Measurements from ENCODE around the gene HPRT1.

DNA sequence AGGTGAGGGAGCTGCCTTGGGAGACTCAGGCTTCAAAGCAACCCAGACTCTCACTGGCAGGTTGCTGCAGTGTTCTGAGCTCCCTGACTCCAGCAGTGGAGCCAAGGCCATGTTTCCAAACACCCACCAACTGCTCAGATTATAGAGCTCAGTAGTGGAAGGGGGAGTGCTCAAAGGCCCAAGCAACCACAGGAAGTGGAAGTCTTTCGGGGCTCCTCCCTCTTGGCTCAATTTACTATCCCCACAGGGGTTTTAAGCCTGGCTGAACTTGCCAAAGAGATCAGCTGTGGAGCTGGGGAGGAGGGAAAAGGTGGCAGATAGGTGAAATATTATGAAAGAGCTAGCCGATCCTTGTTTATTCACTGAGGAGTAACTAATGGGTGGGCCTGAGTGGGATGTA lies 82.5 kb downstream of the HPRT1 start:
- TF ChIP-seq, protein P1, sequence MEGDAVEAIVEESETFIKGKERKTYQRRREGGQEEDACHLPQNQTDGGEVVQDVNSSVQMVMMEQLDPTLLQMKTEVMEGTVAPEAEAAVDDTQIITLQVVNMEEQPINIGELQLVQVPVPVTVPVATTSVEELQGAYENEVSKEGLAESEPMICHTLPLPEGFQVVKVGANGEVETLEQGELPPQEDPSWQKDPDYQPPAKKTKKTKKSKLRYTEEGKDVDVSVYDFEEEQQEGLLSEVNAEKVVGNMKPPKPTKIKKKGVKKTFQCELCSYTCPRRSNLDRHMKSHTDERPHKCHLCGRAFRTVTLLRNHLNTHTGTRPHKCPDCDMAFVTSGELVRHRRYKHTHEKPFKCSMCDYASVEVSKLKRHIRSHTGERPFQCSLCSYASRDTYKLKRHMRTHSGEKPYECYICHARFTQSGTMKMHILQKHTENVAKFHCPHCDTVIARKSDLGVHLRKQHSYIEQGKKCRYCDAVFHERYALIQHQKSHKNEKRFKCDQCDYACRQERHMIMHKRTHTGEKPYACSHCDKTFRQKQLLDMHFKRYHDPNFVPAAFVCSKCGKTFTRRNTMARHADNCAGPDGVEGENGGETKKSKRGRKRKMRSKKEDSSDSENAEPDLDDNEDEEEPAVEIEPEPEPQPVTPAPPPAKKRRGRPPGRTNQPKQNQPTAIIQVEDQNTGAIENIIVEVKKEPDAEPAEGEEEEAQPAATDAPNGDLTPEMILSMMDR (IDR thresholded peaks at IDR 0.05; ENCODE audit: insufficient read depth, low read length), result no peak
- TF ChIP-seq POLR2AphosphoS5 (IDR thresholded peaks at IDR 0.05; ENCODE audit: low read depth) (no peak), SPI1 (IDR thresholded peaks at IDR 0.05; ENCODE audit: borderline replicate concordance, low read depth) (no peak), GABPA (IDR thresholded peaks at IDR 0.05; ENCODE audit: low read depth) (no peak)
- TF ChIP-seq, protein P2, sequence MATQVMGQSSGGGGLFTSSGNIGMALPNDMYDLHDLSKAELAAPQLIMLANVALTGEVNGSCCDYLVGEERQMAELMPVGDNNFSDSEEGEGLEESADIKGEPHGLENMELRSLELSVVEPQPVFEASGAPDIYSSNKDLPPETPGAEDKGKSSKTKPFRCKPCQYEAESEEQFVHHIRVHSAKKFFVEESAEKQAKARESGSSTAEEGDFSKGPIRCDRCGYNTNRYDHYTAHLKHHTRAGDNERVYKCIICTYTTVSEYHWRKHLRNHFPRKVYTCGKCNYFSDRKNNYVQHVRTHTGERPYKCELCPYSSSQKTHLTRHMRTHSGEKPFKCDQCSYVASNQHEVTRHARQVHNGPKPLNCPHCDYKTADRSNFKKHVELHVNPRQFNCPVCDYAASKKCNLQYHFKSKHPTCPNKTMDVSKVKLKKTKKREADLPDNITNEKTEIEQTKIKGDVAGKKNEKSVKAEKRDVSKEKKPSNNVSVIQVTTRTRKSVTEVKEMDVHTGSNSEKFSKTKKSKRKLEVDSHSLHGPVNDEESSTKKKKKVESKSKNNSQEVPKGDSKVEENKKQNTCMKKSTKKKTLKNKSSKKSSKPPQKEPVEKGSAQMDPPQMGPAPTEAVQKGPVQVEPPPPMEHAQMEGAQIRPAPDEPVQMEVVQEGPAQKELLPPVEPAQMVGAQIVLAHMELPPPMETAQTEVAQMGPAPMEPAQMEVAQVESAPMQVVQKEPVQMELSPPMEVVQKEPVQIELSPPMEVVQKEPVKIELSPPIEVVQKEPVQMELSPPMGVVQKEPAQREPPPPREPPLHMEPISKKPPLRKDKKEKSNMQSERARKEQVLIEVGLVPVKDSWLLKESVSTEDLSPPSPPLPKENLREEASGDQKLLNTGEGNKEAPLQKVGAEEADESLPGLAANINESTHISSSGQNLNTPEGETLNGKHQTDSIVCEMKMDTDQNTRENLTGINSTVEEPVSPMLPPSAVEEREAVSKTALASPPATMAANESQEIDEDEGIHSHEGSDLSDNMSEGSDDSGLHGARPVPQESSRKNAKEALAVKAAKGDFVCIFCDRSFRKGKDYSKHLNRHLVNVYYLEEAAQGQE (IDR thresholded peaks at IDR 0.05; ENCODE audit: insufficient replicate concordance, low read depth), result no peak
